Fibroblast of the aortic adventitia (primary cell): ENCODE results near the gene DGKD. TPM values are rescaled to one million over a fixed set of nuclear protein-coding genes. Genes with fewer than 3 reads are reported as not detected.

Experiments
- DNase-seq: peaks from one replicate; pipeline ENCODE4 v3.0.0-alpha.2; 2010; ENCODE audit warnings: low read depth
- H3K4me3 ChIP-seq: 2 replicates; pipeline ENCODE4 v1.5.1; 2011; ENCODE audit warnings: low read depth, mild to moderate bottlenecking, control low read depth, low read length, moderate library complexity
- total RNA-seq: library from RNA; depleted of rRNA; stranded (reverse); fragments of >200 nt; gene quantifications from 2 replicates; pipeline ENCODE4 v1.2.3, GENCODE V29; 2012; ENCODE audit warnings: low replicate concordance
- TF ChIP-seq, protein P1 (sequence below): IDR thresholded peaks from 2 replicates; pipeline ENCODE4 v1.5.1; 2011; ENCODE audit warnings: mild to moderate bottlenecking, low read length, control low read depth, inconsistent platforms; ENCODE audit not compliant: insufficient read depth

Gene DGKD
- total RNA-seq, 1 donor = 4.1 TPM

DNA sequence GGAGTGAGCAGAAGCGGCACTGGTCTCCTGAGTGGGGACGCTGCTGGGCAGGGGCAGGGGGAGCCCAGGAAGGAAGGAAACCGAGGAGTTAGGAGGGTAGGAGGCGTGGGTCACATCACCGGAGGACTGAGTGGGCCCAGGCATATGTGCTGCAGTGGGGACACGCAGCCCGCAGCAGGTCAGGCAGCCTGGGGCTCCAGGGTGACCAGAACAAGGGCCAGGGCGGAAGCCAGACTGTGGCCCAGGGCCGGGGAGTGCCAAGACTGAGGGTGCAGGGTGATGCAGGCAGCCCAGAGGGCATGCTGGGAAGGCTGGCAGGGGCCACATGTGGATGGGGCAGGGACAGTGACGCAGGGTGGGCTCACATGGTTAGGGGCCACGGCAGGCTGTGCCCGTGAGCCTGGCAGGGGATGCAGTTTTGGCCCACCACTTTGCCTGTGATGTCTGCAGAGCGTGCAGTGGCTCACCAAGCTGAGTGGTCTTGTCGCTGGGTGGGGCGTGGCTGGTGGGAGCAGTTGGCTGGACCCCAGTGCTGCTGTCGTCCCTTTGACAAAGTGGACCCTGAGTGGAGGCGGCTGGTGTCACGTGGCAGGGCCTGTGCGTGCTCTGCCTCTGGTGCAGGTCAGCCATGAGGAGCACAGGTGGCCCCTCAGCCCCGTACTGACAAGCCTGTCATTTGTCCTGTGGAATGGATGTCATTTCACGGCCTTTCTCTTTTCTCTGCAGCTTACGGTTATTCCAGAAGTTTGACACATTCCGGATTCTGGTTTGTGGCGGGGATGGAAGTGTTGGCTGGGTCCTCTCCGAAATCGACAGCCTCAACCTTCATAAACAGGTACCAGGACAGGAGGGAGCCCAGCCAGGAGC lies 87.1 kb downstream of the DGKD start:
- TF ChIP-seq, protein P1, sequence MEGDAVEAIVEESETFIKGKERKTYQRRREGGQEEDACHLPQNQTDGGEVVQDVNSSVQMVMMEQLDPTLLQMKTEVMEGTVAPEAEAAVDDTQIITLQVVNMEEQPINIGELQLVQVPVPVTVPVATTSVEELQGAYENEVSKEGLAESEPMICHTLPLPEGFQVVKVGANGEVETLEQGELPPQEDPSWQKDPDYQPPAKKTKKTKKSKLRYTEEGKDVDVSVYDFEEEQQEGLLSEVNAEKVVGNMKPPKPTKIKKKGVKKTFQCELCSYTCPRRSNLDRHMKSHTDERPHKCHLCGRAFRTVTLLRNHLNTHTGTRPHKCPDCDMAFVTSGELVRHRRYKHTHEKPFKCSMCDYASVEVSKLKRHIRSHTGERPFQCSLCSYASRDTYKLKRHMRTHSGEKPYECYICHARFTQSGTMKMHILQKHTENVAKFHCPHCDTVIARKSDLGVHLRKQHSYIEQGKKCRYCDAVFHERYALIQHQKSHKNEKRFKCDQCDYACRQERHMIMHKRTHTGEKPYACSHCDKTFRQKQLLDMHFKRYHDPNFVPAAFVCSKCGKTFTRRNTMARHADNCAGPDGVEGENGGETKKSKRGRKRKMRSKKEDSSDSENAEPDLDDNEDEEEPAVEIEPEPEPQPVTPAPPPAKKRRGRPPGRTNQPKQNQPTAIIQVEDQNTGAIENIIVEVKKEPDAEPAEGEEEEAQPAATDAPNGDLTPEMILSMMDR = no peak
- no peak for DNase-seq
- no peak overlapping the region for H3K4me3 ChIP-seq

DNA sequence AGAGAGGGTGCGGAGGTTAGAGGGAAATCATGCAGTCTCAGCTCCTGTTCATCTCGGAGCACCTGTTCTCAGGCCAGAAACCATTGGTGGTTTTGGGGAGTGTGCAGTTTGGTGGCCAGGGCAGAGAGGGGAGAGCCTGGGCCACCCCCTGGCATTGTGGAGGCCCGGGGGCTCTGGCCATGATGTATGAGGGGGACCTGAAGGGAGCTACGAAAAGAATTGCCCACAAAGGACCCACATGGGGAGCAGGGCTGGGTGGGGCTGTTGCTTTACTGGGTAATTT lies 87.7 kb downstream of the DGKD start:
- DNase-seq = no peak
- TF ChIP-seq, protein P1 = no peak
- H3K4me3 ChIP-seq = no peak overlapping the region

DNA sequence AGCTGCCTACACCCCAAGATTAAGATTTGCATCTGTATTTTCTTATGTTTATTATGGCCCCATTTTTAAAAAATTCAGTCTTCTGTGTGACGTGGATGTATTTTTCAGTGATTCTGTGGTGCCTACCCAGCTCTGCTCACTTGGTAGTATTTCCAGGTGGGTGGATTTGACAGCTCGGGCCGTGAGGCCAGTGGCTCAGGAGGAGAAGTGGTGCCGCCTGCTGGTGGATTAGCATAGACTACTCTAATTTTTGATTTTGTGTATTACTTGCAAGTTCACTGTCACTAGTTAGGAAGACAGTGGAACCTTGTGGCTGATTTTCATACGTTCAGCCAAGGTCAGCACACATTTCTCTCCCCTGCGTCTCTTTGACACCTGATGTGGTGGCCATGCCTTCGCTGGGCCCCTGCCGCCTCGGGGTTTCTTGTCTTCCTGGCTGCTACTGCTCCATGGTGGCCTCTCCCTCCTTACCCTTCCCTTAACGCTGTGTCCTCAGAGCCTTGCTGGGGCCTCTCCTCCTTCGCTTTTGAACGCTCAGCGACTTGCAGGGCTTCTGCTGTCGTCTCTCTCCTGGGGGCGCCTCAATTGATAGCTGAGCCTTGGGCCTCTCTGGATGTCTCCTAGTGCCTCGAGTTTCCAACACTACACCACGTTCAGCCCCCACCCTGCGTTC lies 89.4 kb downstream of the DGKD start:
- DNase-seq = peak; percentile 89
- H3K4me3 ChIP-seq = no peak overlapping the region
- TF ChIP-seq, protein P1 = peak; percentile 87

DNA sequence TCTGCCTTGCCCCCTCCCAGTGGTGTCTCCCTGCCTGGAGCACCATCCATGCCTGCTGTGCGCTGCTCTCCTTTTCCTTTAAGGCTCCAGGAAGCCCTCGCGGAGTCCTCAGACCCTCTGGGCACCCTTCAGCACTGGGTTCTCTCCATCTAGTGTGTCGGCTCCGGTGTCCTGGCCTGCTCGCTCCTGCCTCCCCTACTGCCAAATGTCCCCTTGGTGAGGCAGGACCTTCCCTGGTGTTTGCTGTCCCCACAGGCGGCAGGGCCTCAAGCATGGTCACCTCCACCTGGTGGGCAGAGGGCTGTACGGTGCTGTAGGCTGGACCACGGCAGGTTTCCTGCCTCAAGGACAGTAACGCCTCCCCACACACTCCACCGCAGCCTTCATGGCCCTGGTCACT lies 90.2 kb downstream of the DGKD start:
- DNase-seq = no peak
- H3K4me3 ChIP-seq = no peak overlapping the region
- TF ChIP-seq, protein P1 = no peak

DNA sequence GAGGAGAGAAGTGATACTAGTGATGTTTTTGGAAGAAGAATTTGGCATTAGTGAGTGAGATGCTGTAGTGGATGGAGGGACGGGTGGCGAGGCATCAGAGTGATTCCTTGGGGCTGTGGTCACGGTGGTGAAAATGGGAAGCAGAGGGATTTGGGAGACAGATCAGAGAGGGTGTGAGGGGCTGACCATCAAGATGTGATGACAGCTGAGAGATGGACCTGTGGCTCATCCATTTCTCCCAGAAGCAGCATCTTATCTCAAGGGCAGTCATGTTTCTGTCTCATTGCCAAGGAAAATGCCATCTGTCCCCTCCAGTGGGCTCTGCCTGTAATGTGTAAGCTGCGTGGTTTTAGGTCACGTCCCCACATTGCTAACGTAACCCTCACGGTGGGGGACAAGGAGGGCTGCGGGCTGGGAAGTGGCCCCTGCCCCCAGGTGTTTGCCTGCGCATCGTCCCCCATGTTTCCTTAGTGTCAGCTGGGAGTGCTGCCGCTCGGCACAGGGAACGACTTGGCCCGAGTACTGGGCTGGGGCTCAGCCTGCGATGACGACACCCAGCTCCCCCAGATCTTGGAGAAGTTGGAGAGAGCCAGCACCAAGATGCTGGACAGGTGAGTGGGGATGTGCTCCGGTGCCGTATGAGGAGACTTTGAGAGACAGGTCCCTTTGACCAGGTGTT lies 91.0 kb downstream of the DGKD start:
- DNase-seq = no peak
- TF ChIP-seq, protein P1 = no peak
- H3K4me3 ChIP-seq = no peak overlapping the region

DNA sequence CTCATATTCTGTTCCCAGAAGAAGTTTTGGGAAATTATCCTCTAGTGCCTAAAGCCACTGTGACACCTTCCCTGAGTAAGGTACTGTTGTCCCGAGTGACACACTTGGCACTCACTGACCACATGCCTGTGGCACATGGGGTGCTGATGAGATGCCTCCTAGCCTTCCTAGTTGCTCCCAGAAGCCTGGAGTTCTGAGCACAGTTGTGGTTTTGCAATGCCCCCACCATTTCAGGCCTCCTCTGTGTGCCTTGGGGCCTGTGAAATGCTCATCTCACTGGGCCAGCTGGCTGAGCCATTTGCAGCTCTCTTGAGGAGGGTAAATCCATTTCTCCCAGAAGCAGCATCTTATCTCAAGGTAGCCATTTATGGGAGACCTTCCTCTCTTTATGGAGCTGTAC lies 91.8 kb downstream of the DGKD start:
- no peak for DNase-seq
- no peak overlapping the region for H3K4me3 ChIP-seq
- TF ChIP-seq, protein P1 = no peak
